KOPT-K1 (cell line): ENCODE measurements around the gene PTPN9.
"Not testable (repeated sequence)": the region's sequence is repeated elsewhere in the genome, so short reads cannot be mapped to it uniquely, and the experiment has no call there.

ENCODE experiments used
- H3K27ac ChIP-seq: fragments of 200-600 bp; sonication (generic); 2 replicates; pipeline ENCODE4 v1.5.1; 2016; ENCODE audit warnings: antibody characterized with exemption, mild to moderate bottlenecking, low read depth, low read length; ENCODE audit not compliant: poor library complexity, severe bottlenecking
- H3K36me3 ChIP-seq: fragments of 200-600 bp; sonication (generic); 2 replicates; pipeline ENCODE4 v1.5.1; 2017; ENCODE audit warnings: antibody characterized with exemption, mild to moderate bottlenecking, low read length, moderate library complexity; ENCODE audit not compliant: insufficient read depth
- H3K9me3 ChIP-seq: fragments of 200-600 bp; sonication (generic); 2 replicates; pipeline ENCODE4 v1.5.1; 2017; ENCODE audit warnings: antibody characterized with exemption, low read length, mild to moderate bottlenecking; ENCODE audit not compliant: insufficient read depth, poor library complexity, severe bottlenecking

PTPN9 gene

DNA sequence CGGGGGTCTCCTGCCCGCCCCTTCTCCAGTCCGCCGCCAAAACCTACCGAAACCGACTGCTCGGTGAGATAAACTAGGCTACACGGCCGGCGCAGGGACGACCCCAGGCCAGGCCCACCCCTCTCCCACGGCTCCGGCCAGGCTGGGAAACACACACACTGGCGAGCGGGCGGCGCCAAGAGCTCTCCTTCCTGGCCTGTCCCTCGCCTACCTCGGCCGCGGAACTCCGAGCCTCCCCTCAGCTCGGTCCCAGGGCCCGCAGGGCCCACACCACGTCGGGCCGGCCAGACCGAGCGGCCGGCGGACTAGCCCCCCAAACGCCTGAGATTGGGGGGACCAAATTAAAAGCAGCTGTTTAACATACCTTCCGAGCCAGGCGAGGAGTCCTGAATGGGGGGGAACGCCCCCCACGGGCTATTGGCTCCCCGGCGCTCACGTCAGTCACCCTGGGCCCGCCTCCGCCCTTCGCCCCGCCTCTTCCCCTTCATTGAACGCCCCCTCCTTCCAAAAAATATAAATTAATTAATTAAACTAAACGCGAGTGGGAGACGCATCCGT lies 123.6 kb downstream of the PTPN9 start:
- Histone ChIP-seq H3K36me3 (no peaks in the 10 kb centered on the region), H3K9me3 (no peaks in the 10 kb centered on the region), H3K27ac (peak overlapping the region; percentile 97)

DNA sequence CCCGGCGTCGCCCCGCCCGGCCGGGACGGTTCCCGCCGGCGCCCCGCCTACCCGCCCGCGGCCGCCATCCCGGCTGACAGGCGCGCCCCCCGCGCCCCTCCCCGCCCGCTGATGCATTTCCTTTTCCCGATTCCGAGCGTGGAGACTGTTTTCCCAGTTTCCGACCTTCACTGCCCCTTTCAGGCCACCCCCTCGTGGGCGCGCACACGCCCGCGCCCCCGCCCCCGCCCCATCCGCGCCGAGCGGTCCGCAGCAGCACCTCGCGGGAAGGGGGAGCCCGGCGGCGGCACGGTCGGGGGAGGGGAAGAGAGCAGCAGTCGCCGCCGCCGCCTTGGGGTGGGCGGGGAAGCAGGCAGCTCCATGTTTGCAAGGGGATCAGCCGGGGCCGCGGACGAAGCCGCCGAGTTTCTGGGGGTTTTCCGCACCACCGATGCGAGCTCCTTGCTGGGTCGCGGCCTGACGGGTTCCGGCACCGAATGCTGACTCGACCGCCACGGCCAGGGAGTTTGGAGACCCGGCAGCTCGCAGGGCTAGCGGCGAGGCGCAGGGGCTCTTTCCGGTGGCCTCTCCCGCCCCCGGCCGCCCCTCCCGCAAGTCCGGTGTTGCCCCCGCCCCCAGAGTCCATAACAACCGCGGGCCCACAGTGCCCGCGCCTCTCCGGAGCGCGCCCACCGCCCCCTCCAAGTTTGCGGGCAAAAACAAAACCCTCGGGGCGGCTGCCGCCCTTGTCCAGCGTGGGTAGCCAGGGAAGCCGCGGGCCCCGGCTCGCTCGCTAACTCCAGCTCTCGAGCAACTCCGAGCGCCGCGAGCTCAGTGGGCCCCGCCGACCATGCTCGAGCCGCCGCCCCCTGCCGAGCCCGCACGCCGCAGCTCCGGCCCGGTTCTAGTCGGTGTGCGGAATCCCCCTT lies 124.4 kb downstream of the PTPN9 start:
- Histone ChIP-seq H3K36me3 (no peaks in the 10 kb centered on the region), H3K9me3 (no peaks in the 10 kb centered on the region), H3K27ac (peak overlapping the region; percentile 97)

- H3K9me3 ChIP-seq: no peaks in the 10 kb centered on the region
- H3K36me3 ChIP-seq: no peaks in the 10 kb centered on the region
- H3K27ac ChIP-seq: peak overlapping the region; percentile 97
Observed at GRCh38 chr15:75453703-75454470, 125.2 kb downstream of the PTPN9 start.

DNA sequence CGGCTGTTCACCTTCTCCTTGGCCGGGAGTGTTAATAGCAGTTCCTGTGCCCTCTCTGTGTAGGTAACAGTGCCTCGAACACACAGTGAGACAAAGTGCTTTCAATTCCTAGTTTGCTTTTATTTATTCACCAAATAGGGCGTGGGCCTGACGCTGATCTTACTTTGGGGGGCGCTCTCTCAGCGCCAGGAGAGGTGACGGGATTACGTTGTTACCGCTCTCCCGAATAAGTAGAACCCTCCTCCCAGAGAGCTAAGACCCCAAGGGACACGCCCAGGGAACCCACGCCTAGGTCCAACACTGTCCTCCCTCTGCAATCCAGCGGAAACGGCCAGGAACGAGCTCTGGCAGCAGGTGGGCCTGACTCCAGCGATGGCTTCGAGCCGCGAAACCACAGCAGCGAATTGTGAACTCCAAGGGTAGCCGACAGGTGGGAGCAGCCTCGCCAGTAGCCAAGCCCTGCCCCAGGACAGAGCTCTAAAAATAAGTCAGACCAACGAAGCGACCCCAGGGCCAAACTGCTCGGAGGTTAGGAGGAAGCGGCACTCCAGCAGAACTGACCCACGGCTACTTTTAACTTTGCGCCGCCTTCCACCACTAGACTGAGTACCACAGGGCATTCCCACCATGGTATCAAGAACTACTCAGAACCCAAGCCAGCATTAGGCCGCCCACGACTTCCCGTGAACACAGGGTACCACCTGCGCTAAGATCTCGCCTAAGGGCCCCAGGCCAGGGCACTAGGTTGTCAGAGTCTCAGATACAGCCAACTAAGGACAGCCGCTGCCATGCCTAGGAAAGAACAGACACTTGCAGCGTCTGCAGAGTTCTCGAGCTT lies 126.0 kb downstream of the PTPN9 start:
- Histone ChIP-seq H3K9me3 (no peaks in the 10 kb centered on the region), H3K27ac (peak overlapping the region; percentile 97), H3K36me3 (no peaks in the 10 kb centered on the region)

DNA sequence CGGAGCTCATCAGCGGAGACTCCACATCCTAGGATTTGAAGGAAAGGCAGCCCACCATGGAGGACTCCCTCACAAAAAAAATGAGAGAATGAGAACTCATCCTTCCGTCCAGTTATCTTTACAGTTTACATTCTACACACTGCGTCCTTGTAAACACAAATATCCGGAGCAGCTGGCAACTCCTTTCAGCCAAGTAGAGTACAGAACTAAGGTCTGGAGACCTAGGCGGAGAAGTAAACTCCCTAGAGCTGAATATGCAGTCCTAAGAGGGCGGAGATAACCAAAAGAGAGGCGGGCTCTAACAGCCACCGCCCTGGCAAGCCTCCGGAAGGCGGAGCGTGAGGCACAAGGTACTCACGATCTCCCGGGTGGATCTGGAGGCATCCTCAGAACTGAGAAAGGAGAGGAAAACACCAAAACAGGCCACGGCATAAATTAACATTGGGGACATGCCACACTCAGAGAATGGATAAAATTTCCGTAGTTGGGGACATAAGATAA lies 126.7 kb downstream of the PTPN9 start:
- Histone ChIP-seq H3K9me3 (no peaks in the 10 kb centered on the region), H3K36me3 (peaks cover 4% of the 10 kb centered on the region; the same call in 1 of the 2 replicates), H3K27ac (peak overlapping the region; percentile 97)

DNA sequence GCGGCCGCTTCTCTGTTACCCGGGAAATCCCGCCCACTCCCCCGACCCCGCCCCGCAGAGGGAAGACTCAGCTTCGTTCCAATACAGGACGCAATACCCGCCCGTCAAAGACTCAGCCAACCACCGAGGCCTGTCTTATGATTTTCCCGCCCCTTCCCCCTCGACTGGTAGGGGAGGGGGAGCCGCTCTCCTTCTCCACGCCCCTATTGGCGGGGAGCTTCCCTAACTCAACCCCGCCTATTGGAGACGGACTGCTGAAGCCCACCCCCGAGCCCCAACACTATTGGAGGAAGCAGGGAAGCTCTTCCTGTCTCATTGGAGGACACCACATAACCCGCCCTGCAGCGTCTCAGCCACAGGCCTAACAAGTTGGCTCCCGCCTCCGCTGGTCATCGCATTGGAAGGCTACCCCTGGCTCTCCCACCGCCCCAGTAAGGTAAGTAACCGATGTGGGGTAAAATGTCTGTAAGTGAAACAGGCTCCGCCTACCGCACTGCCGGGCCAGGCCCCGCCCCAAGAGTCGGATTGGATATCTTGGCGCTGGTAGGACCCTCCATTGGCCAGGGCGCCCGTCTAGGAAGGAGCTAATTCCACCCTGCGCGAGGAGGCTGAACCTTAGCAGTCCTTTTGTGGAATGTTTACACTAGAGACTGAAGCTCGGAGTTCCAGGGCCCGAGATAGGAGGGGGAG lies 127.3 kb downstream of the PTPN9 start, which contains the start of gene SIN3A:
TSS of gene SIN3A (minus strand) at position 17 of the 690 bp plus-strand sequence. CDS start 21,315 bp downstream, outside the sequence.
- no peaks in the 10 kb centered on the region for H3K9me3 ChIP-seq
- peak within 1 kb of the TSS; percentile 97 for H3K27ac ChIP-seq
- H3K36me3 ChIP-seq: peaks cover 10% of the 10 kb centered on the region; the same call in 1 of the 2 replicates

DNA sequence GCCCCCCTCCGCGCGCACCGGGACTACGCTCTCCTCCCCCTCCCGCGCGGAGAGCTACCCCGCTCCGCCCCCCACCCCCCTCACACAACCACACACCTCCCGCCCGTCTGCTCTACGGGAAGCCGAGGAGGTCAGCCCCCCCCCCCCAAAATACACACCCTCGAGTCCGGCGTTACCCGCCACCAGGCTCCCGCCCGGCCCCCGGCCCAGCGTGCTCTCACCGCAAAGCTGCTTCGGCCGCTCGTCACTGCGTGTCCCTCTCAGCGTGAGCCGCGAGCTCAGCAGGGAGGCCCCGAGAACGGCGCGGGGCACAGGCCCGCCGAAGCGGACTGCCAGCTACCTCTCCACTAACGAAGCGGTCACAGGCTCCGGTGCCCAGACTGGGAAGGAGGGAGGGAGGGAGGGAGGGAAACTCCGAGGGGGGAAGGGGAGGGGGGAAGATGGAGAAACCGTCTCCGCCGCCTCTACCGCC lies 127.9 kb downstream of the PTPN9 start:
- H3K27ac ChIP-seq: peak overlapping the region; percentile 96
- H3K9me3 ChIP-seq: no peaks in the 10 kb centered on the region
- peaks cover 10% of the 10 kb centered on the region; the same call in 1 of the 2 replicates for H3K36me3 ChIP-seq

- H3K9me3 ChIP-seq: no peaks in the 10 kb centered on the region
- peaks cover 10% of the 10 kb centered on the region; the same call in 1 of the 2 replicates for H3K36me3 ChIP-seq
- peak overlapping the region; percentile 96 for H3K27ac ChIP-seq
Observed at GRCh38 chr15:75450307-75451201, 128.6 kb downstream of the PTPN9 start.

- peak overlapping the region; percentile 67 for H3K27ac ChIP-seq
- H3K36me3 ChIP-seq: peaks cover 10% of the 10 kb centered on the region; the same call in 1 of the 2 replicates
- H3K9me3 ChIP-seq: no peaks in the 10 kb centered on the region
Observed at GRCh38 chr15:75449585-75450306, 129.4 kb downstream of the PTPN9 start.

- not testable (repeated sequence) for H3K27ac ChIP-seq, H3K9me3 ChIP-seq
- H3K36me3 ChIP-seq: peaks cover 18% of the 10 kb centered on the region
Observed at GRCh38 chr15:75448171-75448570, 130.9 kb downstream of the PTPN9 start.

DNA sequence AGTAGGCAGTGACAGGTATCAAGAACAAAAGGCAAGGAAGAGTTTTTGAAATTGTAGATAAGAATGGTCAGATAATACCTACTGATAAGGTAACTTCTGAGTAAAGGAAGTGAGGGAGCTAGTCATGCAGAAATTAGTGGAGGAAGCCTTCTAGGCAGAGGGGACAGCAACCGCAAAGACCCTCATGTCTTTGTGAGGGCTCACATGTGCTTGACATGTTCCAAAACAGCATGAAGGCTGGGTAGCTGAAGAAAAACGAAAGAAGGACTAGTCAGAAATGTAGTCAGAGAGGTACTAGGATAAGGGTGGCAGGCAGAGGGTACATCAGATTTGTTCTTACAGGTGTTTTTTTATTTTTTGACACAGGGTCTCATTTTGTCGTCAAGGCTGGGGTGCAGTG lies 133.0 kb downstream of the PTPN9 start:
- Histone ChIP-seq H3K27ac (peak overlapping the region; percentile 29), H3K36me3 (peaks cover 37% of the 10 kb centered on the region), H3K9me3 (no peaks in the 10 kb centered on the region)

GRCh38 chr15:75445324-75445723 lies 133.8 kb downstream of the PTPN9 start:
- not testable (repeated sequence) for H3K27ac ChIP-seq, H3K9me3 ChIP-seq
- H3K36me3 ChIP-seq: peaks cover 43% of the 10 kb centered on the region
